Endometrial microvascular endothelial cells (primary cell): ENCODE measurements around the gene NHP2. TPM values are rescaled to one million over a fixed set of nuclear protein-coding genes. Genes with fewer than 3 reads are reported as not detected.
"Not testable (repeated sequence)": the region's sequence is repeated elsewhere in the genome, so short reads cannot be mapped to it uniquely, and the experiment has no call there.

Experiments
- in situ Hi-C: cut with HindIII; loops from 2 replicates; pipeline ENCODE4 v1.10.0; 2017; ENCODE audit warnings: low sequenced_read_pairs, low pct_unique_long_range_greater_than_20kb; ENCODE audit errors: inconsistent ontology term
- total RNA-seq: library from RNA; depleted of rRNA; stranded (reverse); fragments of >200 nt; gene quantifications from one replicate; pipeline ENCODE4 v1.2.3, GENCODE V29; 2015; ENCODE audit errors: inconsistent ontology term

The NHP2 gene
- total RNA-seq, result 813 TPM

- in situ Hi-C loops, result no loop called here
Observed at GRCh38 chr5:178153530-178154340, at the start of gene NHP2. TSS of gene NHP2 (minus strand) at chr5:178153885. CDS start at chr5:178153817, 68 bp downstream.

GRCh38 chr5:178202541-178202940 is 48.9 kb upstream of the NHP2 start:
- in situ Hi-C loops, result no loop called here

- in situ Hi-C loops, result no loop called here
Observed at GRCh38 chr5:178201927-178202235, 48.2 kb upstream of the NHP2 start.

- in situ Hi-C loops, result no loop called here
Observed at GRCh38 chr5:178201221-178201926, 47.7 kb upstream of the NHP2 start.

- in situ Hi-C loops, result no loop called here
Observed at GRCh38 chr5:178199581-178200434, 46.1 kb upstream of the NHP2 start.

- in situ Hi-C loops, result no loop called here
Observed at GRCh38 chr5:178198706-178199105, 45.0 kb upstream of the NHP2 start.

- in situ Hi-C loops, result not testable (repeated sequence)
Observed at GRCh38 chr5:178198151-178198550, 44.5 kb upstream of the NHP2 start.

GRCh38 chr5:178196986-178197385 is 43.3 kb upstream of the NHP2 start:
- in situ Hi-C loops, result no loop called here

- in situ Hi-C loops, result no loop called here
Observed at GRCh38 chr5:178196281-178196812, 42.7 kb upstream of the NHP2 start.

- in situ Hi-C loops, result no loop called here
Observed at GRCh38 chr5:178194026-178194425, 40.3 kb upstream of the NHP2 start.

GRCh38 chr5:178193251-178193809 is 39.6 kb upstream of the NHP2 start:
- in situ Hi-C loops, result no loop called here

GRCh38 chr5:178192787-178193186 is 39.1 kb upstream of the NHP2 start:
- in situ Hi-C loops, result no loop called here

- in situ Hi-C loops, result no loop called here
Observed at GRCh38 chr5:178192244-178192643, 38.6 kb upstream of the NHP2 start.

GRCh38 chr5:178191661-178192060 is 38.0 kb upstream of the NHP2 start:
- in situ Hi-C loops, result no loop called here

GRCh38 chr5:178189433-178189832 is 35.7 kb upstream of the NHP2 start:
- in situ Hi-C loops, result no loop called here

GRCh38 chr5:178187014-178187413 is 33.3 kb upstream of the NHP2 start, which contains the start of gene GMCL2:
TSS of gene GMCL2 (minus strand) at chr5:178187371. CDS start at chr5:178187299, 72 bp downstream.
- in situ Hi-C loops, result no loop called here

GRCh38 chr5:178186427-178186826 is 32.7 kb upstream of the NHP2 start:
- in situ Hi-C loops, result no loop called here

GRCh38 chr5:178182158-178182876 is 28.6 kb upstream of the NHP2 start:
- in situ Hi-C loops, result no loop called here
